HG03095 (cell line): ENCODE measurements around the gene SHOC1.
A peak's percentile ranks its signal among the peaks of the same experiment; 100 is the strongest.
"Not testable (repeated sequence)": the region's sequence is repeated elsewhere in the genome, so short reads cannot be mapped to it uniquely, and the experiment has no call there.

Experiments
- ATAC-seq: cut with Tn5 transposase; IDR thresholded peaks from one replicate; pipeline ENCODE4 v1.9.1; 2021; ENCODE audit warnings: moderate library complexity; ENCODE audit not compliant: unreplicated experiment

The SHOC1 gene

GRCh38 chr9:111794835-111795556, at the start of gene SHOC1:
Gene SHOC1 (minus strand): TSS chr9:111794937. CDS start chr9:111791418, 3,519 bp downstream.
- no peak for ATAC-seq

GRCh38 chr9:111843971-111844370, 49.2 kb upstream of the SHOC1 start:
- ATAC-seq, result no peak

GRCh38 chr9:111842313-111842712, 47.6 kb upstream of the SHOC1 start:
- ATAC-seq, result no peak

GRCh38 chr9:111840442-111840841, 45.7 kb upstream of the SHOC1 start:
- no peak for ATAC-seq

DNA sequence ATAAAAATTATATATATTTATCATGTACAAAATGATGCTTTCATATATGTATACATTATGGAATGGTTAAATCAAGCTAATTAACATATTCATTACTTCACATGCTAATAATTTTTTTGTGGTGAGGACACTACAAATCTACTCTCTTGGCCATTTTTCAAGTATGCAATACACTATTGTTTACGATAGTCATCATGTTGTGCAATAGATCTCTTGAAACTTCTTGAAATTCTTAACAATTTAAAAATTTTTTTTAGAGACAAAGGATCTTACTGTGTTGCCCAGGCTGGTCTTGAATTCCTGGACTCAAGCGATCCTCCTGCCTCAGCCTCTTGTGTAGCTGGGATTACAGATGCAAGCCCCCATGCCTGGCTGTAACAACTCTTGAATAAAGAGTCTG, 45.2 kb upstream of the SHOC1 start:
- no peak for ATAC-seq

GRCh38 chr9:111839387-111839786, 44.6 kb upstream of the SHOC1 start:
- peak; percentile 75 for ATAC-seq

- ATAC-seq, result no peak
Measured at GRCh38 chr9:111838439-111838838, 43.7 kb upstream of the SHOC1 start.

GRCh38 chr9:111836311-111836710, 41.6 kb upstream of the SHOC1 start:
- ATAC-seq, result no peak

DNA sequence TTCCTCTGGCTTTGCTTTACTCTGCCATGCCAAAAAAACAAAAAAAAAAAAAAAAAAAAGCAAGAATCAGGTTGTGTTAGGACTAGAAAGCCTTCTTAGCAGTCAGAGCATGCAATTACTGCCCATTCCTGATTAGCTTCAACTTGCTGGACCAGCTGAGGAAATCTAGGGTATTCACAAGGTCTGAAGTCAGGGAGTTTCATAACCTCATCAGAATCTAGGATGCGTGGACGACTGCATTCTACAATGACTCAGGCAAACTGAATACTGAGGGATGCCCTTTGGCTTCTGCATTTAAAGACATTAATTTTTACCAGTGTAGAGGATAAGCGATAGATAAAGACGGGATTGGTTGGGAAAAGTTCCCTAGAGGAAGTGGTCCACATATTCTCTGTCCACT, 39.2 kb upstream of the SHOC1 start:
- no peak for ATAC-seq

DNA sequence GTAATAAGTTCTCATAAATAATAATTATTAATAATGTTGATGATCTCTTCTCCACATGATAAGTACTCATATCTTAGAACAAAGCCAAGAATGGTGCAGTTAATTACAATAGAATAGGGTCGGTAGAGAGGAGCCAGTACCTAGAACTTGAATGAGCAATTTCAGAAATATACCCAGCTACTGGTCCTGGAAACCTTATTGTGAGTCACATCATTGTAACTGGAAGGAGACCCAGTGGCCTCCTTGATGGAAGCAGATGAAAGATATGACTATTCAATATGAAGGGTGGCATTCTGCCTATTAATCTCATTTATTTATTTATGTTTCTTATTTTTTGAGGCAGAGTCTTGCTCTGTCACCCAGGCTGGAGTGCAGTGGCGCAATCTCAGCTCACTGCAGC, 37.7 kb upstream of the SHOC1 start:
- no peak for ATAC-seq

GRCh38 chr9:111831371-111832108, 36.8 kb upstream of the SHOC1 start:
- ATAC-seq, result no peak

DNA sequence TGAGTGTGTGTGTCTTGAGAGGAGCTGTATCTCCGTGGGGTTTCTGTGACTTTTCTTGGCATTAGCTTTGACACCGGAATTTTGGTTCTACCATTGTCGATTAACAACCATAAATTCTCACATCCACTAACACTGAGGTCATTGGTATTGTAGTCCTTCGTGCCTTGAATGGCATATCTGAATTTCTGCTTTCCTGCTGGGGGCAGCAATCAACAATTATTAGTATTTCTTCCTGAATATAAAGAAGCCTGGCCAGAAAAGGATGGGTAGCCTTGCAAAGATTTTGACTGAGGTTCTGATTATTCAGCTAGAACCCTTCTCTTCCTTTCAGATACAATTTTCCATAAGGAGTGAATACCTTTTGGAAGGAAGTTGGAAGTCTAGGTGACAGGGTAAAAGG, 33.5 kb upstream of the SHOC1 start:
- no peak for ATAC-seq

- ATAC-seq, result no peak
Measured at GRCh38 chr9:111825468-111826145, 30.9 kb upstream of the SHOC1 start.

DNA sequence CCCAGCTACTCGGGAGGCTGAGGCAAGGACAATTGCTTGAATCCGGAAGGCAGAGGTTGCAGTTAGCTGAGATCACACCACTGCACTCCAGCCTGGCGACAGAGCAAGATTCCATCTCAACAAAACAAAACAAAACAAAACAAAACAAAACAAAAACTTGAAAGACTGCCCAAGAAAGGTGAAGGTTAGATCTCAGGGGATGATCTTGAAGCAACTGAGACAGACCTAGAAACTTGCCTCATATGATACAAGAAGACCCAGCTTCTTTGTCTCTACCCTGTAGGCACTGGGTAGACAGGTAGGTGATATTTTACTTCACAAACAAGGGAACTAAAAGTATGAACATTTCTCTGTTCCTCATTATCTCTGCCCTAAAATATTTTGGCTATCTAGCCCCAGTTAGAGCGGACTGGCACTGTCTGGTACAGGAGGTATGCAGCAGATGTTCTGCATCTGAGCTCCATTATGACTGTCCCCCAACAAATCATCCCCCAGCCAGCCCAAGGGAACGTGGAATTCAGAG, 26.3 kb upstream of the SHOC1 start:
- no peak for ATAC-seq

- ATAC-seq, result no peak
Measured at GRCh38 chr9:111819360-111819759, 24.6 kb upstream of the SHOC1 start.

- no peak for ATAC-seq
Measured at GRCh38 chr9:111815285-111816070, 20.7 kb upstream of the SHOC1 start.

GRCh38 chr9:111812337-111812736, 17.6 kb upstream of the SHOC1 start:
- no peak for ATAC-seq

DNA sequence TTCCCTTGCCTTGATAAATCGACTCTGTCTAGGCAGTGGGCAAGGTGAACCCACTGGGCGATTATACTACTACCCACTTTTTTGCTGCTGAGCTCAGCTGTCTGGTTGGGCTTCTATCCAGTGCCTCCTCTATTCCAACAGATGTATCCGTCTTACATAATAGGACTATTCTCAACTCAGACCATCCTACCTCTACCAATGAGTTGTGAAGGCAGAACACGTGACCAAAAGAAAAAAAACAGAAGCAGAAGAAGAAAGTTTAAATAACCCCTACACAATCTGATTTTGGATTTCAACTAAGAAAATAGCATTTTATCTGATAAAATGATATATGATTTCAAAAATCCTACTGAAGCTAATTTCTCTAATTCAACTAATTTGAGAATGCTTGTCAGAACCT, 16.2 kb upstream of the SHOC1 start:
- no peak for ATAC-seq

DNA sequence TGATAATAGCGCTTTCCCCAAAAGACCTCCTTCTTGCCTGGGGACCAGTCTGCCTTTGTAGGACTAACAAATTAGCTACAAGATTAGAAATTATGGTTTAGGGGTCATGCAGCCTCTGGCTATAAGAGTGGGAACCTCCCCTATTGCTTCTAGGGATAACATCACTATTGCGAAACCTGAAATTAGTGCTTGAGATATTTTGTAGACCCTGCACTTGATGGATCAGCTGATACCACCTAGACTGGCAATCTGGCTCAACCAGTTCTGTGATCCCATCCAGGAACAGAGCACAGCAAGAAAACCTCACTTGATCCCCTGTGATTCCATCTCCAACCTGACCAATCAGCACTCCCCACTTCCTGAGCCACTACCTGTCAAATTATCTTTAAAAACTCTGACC, 15.7 kb upstream of the SHOC1 start:
- not testable (repeated sequence) for ATAC-seq

- no peak for ATAC-seq
Measured at GRCh38 chr9:111807197-111807596, 12.5 kb upstream of the SHOC1 start.

GRCh38 chr9:111806259-111806658, 11.5 kb upstream of the SHOC1 start:
- ATAC-seq, result no peak
